Suppressor macrophage treated with lipopolysaccharide for 4 hours (primary cell): Measurements from ENCODE around the gene CD164L2.

Experiments used
- DNase-seq: peaks from one replicate; pipeline ENCODE4 v3.0.0-alpha.2; 2020

Gene CD164L2

DNA sequence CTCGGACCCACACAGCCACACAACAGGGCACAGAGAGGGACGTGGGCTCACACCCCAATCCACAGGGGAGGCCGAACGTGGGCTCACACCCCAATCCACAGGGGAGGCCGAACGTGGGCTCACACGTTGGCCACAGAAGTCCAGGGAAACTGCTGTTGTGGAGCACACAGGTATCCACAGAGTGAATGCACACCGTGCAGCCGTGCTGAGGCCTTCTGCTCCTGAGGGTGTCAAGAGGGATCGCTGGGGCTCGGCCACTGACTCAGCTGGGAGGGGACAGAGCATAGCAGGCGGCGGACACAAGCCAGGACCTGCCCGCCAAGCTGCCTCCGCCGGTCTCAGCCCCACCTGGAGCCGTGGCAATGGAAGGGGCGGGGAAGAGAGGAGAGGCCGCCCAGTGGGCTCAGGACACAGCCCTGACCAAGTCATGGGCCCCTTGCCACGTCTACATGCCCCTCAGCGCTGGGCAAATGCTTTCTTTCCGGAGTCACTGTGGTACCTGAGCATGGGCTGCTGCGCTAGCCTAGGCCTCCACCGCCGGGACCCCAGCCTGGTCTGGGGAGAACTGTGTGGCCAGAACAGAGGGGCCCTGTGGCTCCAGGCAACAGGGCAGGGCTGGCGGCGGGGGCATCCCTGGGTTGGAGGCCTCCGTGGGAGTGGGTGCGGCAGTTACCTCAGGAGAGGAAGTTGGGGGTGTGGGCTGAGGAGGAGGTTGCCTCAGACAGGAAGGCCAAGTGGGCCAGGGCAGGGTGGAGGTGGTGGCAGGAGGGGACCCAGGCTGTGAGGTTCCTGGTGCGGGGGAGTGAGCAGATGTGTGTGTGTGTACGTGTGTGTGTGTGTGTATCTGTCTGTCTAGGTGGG lies 40.1 kb downstream of the CD164L2 start:
- DNase-seq: no peak

DNA sequence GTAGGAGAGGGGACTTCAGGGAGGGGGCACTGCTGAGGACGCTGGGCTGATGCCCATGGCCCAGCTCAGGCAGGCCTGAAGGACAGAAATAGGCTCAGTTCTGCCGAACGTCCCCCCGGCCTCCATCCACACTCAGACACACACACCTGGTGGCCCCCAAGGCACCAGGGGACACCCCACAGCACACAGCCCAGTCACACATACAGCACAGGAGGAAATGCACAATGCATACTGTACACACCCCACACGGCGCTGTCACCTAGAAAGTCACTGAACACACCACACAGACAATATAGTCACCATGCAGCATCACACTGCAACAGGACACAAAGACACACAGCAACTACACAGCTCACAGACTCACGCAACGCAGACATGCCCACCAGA lies 40.7 kb downstream of the CD164L2 start:
- no peak for DNase-seq

DNA sequence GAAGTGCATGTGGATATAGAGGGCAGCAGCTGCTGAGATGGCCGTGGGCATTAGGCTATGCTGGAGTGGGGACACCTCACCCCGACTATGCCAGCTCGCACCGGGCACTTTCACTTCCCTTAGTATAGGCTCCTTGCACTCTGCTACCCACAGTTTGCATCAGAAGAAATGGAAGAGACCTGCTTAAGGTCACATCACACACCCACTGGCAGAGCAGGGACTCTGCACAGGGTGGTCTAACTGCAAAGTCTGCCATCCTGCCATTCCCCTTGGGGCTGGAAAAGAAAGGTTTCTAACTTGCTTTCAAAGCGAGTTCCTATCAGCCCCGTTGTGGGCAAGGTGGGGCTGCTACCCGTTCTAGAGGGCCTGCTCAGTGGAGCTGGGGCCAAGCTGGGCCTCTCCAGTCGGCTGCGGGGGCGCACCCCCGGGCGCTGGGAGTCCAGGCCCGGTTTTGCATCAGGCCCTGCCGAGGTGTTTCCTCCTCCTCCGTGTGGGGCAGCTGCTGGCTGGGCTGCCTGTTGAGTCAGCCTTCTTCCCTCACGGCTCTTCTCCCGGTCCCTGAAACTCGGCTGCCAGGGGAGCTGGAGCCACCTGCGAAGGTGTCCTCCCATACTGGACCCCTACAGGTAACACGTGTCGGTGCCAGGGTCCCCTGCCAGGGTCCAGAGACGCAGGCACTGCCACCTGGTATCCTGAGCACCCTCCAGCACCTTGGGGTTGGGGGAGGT lies 41.4 kb downstream of the CD164L2 start, which contains the start of gene SYTL1:
Gene SYTL1 (plus strand): TSS at position 498 of the 728 bp plus-strand sequence. CDS start 3,313 bp downstream, outside the sequence.
- DNase-seq: peak; percentile 57

DNA sequence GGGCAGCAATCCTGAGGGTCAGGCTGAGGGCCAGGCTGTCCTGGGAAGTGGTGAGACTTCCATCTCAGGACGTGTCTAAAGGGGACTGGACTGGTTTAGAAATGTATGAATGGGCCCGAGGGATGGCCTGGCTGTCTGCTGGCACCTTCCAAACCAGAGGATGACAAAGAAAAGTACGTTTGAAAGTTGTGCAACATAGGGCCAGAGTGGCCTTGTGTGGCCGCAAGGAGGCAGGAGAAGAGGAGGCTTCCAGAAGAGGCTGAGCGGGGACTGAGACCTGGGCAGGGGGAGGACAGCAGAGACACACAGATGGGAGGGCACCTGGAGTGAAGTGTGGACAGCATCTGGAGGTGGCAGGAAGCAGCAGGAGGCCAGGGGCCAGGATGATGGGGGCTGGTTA lies 43.9 kb downstream of the CD164L2 start:
- no peak for DNase-seq

DNA sequence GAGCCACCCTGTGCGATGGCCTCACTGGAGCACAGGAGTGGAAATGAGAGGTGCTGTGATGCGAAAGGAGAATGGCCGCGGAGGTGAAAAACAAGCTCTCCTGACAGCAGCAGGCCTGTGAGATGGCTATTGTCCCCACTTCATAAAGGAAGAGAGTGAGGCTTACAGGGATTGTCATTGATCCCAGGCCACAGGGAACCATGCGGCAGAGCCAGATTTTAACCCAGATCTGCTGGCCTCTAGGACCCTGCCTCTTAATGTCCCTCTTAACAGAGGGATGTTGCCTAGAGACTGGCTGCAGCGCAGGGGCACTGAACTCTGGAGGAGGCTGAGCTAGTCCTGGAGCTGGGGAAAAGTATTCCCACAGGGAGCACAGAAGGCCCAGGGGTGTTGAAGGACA lies 44.4 kb downstream of the CD164L2 start:
- DNase-seq: no peak

DNA sequence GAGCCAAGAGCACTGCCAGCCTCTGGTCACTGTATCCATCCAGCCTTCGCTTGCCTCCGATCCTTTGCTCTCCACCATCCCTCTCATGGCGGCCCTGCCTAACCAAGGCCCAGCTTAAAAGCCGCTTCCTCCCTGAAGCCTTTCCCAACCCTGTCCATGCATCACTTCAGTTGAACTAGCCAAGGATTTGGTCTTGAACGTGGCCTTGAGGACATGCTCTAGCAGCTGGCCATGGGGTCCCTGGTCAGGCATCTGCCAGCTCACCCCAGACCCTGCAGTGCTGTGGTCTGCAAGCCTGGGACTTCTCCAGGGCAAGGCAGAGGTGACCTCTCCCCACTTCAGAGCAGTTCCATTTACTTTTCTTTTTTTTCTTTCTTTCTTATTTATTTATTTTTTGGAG lies 46.4 kb downstream of the CD164L2 start:
- no peak for DNase-seq

DNA sequence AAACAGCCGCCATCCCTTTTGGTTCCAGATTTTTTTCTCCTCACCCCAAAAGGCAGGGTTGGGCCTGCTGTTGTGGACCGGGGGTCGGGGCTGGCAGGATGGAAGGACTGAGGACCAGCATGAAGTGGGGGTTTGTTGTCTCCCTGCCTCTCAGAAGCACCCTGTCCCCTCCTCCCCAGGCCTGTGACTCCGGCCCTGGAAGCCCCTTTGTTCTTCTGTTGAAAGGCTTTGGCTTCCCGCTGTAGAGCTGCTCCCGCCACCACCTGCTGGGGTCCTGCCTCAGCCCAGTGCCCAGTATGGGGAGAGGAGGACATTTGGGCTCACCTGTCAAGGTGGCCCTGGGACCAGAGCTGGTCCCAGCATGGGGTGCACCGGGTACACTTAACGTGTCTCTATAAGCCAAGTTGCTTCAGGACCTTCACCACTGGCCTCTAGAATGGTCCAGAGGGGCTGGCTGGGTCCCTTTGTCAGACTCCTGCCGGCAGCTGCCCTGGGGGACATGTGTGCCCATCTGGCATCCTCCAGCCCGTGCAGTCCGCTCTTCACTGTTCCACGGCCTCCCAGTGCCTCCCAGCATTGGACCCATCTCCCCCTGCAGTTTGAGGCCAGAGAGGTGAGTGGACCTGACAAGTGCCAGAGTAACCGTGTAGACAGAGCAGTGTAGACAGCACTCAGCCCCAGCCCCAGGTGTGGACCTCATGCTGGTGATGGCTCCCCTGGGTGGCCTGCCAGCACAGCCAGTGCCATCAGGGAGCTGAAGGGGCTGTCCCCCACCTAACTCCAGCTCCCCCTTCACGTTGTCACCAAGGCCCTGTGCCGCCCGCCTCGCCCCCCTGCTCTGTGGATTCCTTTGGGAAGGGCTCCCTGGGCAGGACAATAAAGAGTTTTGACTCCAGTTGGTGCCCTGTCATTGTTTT lies 47.4 kb downstream of the CD164L2 start:
- no peak for DNase-seq

DNA sequence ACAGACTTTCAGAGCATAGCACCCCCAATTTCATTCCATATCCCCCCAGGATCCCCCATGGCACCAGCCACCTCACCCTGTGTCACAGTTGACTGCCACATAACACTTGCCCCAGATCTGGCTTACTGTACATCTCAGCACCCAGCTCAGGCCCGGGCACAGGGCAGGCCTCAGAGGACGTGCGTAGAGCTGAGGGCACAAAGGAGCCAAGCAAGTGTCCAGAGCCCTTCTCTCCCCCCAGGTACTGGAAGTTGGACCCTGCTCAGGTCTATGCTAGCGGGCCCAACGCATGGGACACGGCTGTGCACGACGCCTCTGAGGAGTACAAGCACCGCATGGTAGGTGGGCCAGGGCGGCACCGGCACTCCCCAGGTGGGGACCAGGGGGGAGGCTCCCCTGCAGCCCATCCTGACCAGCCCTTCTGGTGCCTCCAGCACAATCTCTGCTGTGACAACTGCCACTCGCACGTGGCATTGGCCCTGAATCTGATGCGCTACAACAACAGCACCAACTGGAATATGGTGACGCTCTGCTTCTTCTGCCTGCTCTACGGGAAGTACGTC lies 49.3 kb downstream of the CD164L2 start:
- DNase-seq: no peak

DNA sequence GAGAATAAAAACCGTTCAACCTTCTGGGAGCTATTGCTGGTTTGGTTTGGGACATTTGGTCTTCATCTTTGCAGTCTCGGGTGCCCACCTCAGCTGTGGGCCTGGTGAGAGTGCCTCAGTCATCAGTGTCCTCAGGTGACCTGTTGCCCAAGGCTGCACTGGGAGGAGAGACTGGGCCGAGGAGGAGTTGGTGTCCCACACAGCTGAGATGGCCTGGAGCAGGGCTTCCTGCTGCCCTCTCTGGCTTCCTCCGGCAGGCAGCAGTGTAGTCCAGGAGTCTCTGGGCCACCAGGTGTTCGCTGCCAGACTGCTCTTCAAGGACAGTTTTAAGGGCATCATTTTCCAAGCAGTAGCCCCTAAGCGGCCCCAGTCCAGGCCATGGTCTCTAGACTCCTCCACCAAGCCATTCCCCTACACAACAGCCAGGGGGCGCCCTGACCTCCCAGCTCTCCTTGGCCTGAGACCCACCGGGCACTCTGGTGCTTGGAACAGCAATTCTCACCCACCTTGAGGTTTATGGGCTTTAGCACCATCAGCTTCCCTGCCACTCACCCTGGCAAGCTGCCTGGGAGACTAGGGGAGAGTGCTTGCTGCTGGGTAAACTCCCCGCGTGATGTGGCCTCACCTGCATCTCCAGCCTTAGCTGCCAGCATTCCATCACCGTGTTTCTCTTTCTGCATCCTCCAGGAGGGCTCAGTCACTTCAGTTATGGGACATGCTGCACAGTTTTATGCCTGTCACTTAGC lies 50.4 kb downstream of the CD164L2 start:
- peak; percentile 54 for DNase-seq

DNA sequence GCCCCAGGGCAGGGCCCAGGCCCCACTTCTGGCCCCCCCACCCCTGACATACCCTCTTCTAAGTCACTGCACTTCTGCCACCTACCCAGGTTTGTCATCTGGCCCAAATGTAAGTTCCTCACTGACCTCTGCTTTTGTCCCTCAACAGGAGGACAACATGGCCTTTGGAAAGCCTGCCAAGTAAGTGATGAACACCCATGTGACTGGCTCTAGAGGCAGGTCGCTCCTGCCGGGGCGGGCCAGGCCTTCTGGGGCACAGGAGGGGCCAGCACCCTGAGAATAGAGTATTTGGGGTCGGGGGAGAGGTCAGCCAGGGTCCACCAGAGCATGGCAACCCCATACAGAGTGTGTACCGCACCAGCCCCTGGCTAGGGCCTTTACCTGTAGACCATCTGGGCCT lies 51.2 kb downstream of the CD164L2 start:
- DNase-seq: no peak

DNA sequence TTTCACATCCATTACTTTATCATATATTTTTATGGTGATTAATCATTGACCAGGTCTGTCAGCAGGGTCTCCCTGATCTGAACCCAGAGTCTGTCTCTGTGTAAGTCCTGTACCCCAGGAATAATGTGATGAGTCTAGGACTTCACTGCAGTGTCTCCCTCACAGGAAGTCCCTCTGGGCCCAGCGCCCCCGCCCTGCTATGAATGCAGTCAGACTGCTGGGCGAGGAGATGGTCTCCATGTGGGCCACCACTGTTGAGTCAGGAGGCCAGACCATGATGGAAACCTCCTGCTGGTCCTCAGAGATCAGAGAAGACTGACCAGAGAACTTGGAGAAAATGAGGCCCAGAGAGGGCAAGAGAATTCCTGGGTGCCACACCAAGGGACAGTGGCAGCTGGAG lies 51.7 kb downstream of the CD164L2 start:
- no peak for DNase-seq

DNA sequence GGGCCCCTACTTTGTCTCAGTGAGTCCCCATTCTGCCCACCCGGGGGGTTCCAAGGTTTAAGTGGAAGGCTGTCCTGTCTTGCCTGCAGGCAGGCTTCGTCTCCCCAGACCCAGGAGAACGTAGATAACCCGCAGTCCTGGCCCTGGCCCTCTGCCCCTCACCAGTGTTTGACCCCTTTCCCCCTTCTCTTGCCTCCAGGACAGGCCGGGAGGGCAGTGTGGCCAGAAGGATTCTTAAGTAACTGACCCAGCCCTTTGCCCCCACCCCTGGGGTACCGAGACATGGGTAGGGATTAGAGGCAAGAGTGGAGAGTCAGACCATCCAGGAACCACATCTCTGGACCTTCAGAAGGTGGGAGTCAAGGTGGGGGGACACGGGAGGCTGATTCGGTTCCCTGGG lies 52.3 kb downstream of the CD164L2 start:
- DNase-seq: no peak
